Hepatic stellate cell (primary cell): ENCODE data around the gene SMIM14.
A peak's percentile ranks its signal among the peaks of the same experiment; 100 is the strongest.
"Not testable (repeated sequence)": the region's sequence is repeated elsewhere in the genome, so short reads cannot be mapped to it uniquely, and the experiment has no call there.

Experiments
- DNase-seq: peaks from one replicate; pipeline ENCODE4 v3.0.0; 2011; ENCODE audit warnings: low spot score

Gene SMIM14

GRCh38 chr4:39638354-39639239 lies at the start of gene SMIM14:
Gene SMIM14, minus strand, starts transcription at chr4:39638865. Its CDS starts 33,720 bp downstream, at chr4:39605145.
- peak; percentile 97 for DNase-seq

- DNase-seq = no peak
Measured at GRCh38 chr4:39687014-39687413, 48.3 kb upstream of the SMIM14 start.

- no peak for DNase-seq
Measured at GRCh38 chr4:39685990-39686389, 47.3 kb upstream of the SMIM14 start.

- DNase-seq = no peak
Measured at GRCh38 chr4:39682138-39682537, 43.5 kb upstream of the SMIM14 start.

- DNase-seq = not testable (repeated sequence)
Measured at GRCh38 chr4:39681003-39681402, 42.3 kb upstream of the SMIM14 start.

- not testable (repeated sequence) for DNase-seq
Measured at GRCh38 chr4:39675681-39676080, 37.0 kb upstream of the SMIM14 start.

GRCh38 chr4:39670296-39670695 lies 31.6 kb upstream of the SMIM14 start:
- DNase-seq = not testable (repeated sequence)

DNA sequence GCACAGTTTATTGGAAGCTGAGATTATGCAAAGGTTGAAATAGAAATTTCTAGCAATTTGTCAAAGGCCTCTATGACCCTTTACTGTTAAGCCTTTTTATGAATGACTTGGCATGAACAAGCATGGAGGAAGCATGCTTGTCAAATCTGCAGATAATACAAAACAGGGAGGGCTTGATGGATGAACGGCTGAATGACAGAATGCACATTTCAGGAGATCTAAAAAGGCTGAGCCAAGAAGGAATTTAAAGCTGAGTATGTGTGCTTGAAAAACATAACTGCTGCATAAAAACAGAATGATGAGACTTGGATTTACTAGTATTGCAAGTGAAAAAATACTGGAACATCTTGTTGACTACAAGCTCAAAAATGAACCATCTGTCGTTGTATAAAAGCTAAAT lies 30.2 kb upstream of the SMIM14 start:
- DNase-seq = no peak

- DNase-seq = no peak
Measured at GRCh38 chr4:39667706-39668105, 29.0 kb upstream of the SMIM14 start.

DNA sequence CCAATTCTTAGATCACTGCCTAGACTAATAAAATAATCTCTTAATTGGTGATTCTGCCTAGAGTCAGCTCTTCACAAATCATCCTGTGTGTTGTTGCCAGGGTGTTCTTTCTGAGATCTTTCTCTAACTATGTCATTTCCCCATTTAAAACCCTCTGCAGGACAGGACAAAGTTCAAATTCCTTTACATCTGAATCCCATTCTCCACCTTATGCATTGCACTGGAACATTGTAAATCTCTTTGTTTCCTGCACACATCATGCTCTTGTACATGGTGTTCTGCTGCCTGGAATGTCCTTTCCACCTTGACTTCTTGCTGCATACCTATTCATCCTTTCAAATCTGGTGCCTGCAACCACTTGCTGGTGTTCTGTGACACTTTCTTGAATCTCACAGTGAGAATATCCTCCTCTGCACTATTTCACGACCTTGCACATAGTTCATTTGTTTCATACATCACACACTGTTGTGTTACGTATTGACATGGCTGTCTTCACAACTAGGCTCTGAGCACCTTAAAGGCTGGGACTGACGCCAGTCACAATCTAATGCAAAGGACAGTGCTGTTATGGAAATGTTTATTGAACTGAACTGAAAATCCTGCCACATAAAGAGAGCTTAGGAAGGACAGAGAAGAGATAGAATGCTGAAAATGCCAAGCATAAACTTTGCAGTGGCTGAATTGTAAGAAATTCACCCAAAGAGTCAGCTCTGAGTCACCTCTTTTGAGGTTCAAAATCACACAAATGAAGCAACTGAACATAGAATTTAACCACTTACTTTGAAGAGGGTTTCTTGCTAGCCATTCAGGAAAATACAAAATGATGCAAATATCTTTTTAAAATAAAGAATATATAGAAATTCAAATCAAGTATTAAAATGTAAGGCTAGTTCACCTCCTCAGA lies 26.4 kb upstream of the SMIM14 start:
- DNase-seq = peak; percentile 18

DNA sequence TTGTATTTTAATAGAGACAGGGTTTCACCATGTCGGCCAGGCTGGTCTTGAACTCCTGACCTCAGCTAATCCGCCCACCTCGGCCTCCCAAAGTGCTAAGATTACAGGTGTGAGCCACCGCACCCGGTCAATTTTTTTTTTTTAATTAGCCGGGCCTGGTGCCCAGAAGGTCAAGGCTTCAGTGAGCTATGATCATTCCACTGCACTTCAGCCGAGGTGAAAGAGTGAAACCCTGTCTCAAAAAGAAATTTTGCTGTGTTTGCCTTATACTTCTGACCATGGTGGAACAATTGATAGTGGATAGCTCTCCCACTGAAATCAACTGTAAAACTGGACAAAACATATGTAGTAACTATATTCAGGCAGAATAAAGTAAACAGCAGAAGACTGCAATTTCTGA lies 24.0 kb upstream of the SMIM14 start:
- no peak for DNase-seq

- no peak for DNase-seq
Measured at GRCh38 chr4:39660757-39661156, 22.1 kb upstream of the SMIM14 start.

DNA sequence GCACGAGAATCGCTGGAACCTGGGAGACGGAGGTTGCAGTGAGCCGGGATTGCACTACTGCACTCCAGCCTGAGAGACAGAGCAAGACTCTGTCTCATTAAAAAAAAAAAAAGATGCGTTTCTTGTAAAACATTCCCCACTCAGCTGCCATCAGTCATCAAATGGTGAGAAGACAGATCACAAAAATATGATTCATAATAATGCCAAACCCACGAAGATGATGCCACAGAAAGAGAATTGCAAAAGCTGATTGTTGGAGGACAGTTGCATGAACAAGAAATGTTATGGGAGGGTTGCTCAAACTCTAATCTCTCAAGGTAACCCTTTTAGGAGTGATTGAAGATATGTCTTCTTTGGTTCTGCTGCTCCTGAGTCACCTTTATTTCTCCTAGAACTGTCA lies 21.4 kb upstream of the SMIM14 start:
- no peak for DNase-seq

GRCh38 chr4:39658756-39659155 lies 20.1 kb upstream of the SMIM14 start:
- DNase-seq = no peak

- no peak for DNase-seq
Measured at GRCh38 chr4:39657465-39657864, 18.8 kb upstream of the SMIM14 start.

DNA sequence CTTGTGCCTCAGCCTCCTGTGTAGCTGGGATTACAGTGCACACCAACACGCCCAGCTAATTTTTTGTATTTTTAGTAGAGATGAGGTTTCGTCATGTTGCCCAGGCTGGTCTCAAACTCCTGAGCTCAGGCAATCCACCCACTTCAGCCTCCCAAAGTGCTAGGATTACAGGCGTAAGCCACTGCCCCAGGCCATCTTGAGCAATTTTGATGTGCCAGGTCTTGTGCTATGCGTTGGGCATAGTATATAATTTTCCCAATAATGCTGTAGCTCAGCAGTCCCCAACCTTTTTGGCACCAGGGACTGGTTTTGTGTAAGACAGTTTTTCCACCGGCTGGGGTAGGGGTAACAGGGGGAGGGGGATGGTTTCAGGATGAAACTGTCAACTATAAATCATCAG lies 18.0 kb upstream of the SMIM14 start:
- not testable (repeated sequence) for DNase-seq

DNA sequence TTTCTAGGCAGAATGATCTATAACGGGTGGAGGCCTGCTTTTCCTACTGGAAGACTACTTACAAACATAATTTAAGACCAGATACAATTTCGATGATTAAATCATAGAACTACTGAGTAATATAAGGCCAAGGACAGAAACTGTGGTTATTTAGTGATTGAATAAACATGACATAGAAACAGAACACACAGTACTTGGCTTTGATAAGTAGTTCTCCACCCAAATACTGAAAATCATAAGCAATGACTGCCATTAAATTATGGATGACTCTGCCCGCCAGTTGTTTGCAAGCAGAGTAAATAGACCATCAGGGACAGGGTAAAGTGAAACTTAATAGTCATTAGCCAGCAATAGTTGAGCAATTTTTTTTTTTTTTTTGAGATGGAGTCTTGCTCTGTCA lies 17.2 kb upstream of the SMIM14 start:
- DNase-seq = no peak

GRCh38 chr4:39655211-39655610 lies 16.5 kb upstream of the SMIM14 start:
- no peak for DNase-seq

DNA sequence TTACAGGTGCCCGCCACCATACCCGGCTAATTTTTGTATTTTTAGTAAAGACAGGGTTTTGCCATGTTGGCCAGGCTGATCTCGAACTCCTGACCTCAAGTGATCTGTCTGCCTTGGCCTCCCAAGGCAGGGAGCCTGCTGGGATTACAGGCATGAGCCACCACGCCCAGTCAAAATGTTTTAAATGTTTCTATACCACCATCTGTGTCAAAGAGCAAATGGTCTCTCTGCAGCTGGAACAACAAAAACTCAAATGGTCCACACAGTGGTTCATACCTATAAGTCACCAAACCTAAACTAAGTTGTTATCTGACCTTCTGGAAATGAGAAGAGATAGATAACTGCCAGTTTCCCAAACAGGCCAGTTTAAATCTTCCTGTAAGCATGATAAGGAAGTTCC lies 12.9 kb upstream of the SMIM14 start:
- DNase-seq = not testable (repeated sequence)

GRCh38 chr4:39649639-39650265 lies 11.1 kb upstream of the SMIM14 start:
- no peak for DNase-seq

GRCh38 chr4:39648827-39649558 lies 10.3 kb upstream of the SMIM14 start:
- DNase-seq = no peak

DNA sequence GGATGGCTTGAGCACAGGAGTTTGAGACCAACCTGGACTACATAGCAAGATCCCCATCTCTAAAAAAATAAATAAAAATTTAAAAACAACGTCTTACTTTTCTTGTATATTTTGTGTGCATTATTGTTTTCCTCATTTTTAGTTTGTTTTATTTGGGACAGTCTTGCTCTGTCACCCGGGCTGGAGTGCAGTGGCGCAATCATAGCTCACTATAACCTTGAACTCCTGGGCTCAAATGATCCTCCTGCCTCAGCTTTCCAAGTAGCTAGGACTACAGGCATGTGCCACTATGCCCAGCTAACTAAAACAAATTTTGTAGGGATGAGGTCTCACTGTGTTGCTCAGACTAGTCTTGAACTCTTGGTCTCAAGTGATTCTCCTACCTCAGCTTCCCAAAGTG lies 9.5 kb upstream of the SMIM14 start:
- no peak for DNase-seq
